Measurements from ENCODE around the gene KCNAB1. TPM values are rescaled to one million over a fixed set of nuclear protein-coding genes. Genes with fewer than 3 reads are reported as not detected.
"Not testable (repeated sequence)": the region's sequence is repeated elsewhere in the genome, so short reads cannot be mapped to it uniquely, and the experiment has no call there.

KCNAB1 gene
- total and polyA plus RNA-seq, 4 donors = 0.76 to 2.8 (median 1.0) TPM

DNA sequence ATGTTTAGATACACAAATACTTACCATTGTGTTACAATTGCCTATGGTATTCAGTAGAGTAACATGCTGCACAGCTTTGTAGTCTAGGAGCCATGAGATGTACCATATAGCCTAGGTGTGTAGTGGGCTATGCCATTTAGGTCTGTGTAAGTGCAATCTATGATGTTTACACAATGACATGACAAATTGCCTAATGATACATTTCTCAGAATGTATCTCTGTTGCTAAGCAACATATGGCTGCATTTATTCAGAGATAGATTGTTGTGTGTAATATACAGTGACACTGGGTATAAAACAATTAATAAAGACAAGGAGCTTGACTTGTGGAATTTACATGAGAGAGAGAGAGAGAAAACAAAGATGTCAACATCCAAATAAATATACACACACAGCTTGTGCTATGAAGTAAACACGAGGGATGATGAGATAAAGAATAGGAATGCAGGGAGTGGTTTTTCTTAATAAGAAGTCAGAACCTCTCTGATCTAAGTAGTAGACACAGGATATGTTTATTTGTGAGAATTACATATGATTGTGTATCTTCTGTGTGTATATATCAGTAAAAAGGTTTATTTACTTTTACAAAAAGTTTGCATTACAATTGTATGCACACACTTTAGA is 110.0 kb downstream of the KCNAB1 start:
- TF ChIP-seq CTCF (IDR thresholded peaks at IDR 0.05; ENCODE audit: low read depth, low read length, missing input control) (no peak), SP1 (IDR thresholded peaks at IDR 0.05) (no peak), NR2F2 (IDR thresholded peaks at IDR 0.05) (no peak), RAD21 (IDR thresholded peaks at IDR 0.05) (no peak), FOXA1 (IDR thresholded peaks at IDR 0.05) (no peak), GABPA (IDR thresholded peaks at IDR 0.05 in 1 of 2, conservative IDR thresholded peaks at IDR 0.05 in 1 of 2) (no peak), MAX (IDR thresholded peaks at IDR 0.05) (no peak), TAF1 (conservative IDR thresholded peaks at IDR 0.05) (no peak), YY1 (IDR thresholded peaks at IDR 0.05) (no peak), RXRA (IDR thresholded peaks at IDR 0.05) (no peak), EGR1 (IDR thresholded peaks at IDR 0.05; ENCODE audit: low read depth in 2 of 2) (no peak), JUND (IDR thresholded peaks at IDR 0.05) (no peak), REST (IDR thresholded peaks at IDR 0.05) (no peak), HNF4G (IDR thresholded peaks at IDR 0.05) (no peak), FOXA2 (IDR thresholded peaks at IDR 0.05) (no peak), HNF4A (conservative IDR thresholded peaks at IDR 0.05) (no peak)
- TF ChIP-seq, protein P1, sequence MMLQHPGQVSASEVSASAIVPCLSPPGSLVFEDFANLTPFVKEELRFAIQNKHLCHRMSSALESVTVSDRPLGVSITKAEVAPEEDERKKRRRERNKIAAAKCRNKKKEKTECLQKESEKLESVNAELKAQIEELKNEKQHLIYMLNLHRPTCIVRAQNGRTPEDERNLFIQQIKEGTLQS (IDR thresholded peaks at IDR 0.05) = no peak
- TF ChIP-seq, protein P2, sequence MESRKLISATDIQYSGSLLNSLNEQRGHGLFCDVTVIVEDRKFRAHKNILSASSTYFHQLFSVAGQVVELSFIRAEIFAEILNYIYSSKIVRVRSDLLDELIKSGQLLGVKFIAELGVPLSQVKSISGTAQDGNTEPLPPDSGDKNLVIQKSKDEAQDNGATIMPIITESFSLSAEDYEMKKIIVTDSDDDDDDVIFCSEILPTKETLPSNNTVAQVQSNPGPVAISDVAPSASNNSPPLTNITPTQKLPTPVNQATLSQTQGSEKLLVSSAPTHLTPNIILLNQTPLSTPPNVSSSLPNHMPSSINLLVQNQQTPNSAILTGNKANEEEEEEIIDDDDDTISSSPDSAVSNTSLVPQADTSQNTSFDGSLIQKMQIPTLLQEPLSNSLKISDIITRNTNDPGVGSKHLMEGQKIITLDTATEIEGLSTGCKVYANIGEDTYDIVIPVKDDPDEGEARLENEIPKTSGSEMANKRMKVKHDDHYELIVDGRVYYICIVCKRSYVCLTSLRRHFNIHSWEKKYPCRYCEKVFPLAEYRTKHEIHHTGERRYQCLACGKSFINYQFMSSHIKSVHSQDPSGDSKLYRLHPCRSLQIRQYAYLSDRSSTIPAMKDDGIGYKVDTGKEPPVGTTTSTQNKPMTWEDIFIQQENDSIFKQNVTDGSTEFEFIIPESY (IDR thresholded peaks at IDR 0.05) = no peak
- H3K9ac ChIP-seq (ENCODE audit: low read depth in 1 of 2, low read length in 2 of 2) = no peak overlapping the region
- no peaks in the 10 kb centered on the region for H3K9me3 ChIP-seq (ENCODE audit: control insufficient read depth in 4 of 4, low read length in 3 of 4)
- no peaks in the 10 kb centered on the region for H3K27me3 ChIP-seq (ENCODE audit: control insufficient read depth in 4 of 4, insufficient read depth in 4 of 4, low read length in 3 of 4)
- DNase-seq (ENCODE audit: low spot score) = no peak
- 45% methylated on average over 1 of the region's 1 CpG for WGBS
- no peak overlapping the region for H3K4me3 ChIP-seq (ENCODE audit: low read depth in 1 of 3, low read length in 3 of 3)
- no peaks in the 10 kb centered on the region for H3K36me3 ChIP-seq (ENCODE audit: control insufficient read depth in 4 of 4, insufficient read depth in 3 of 4, low read depth in 1 of 4, low read length in 3 of 4)
- no peaks in the 10 kb centered on the region for H3K4me1 ChIP-seq (ENCODE audit: control insufficient read depth in 4 of 4, insufficient read depth in 4 of 4, low read length in 3 of 4)
- H3K27ac ChIP-seq (ENCODE audit: low read depth in 1 of 2, low read length in 2 of 2) = no peak overlapping the region

- DNase-seq (ENCODE audit: low spot score); H3K36me3 ChIP-seq (ENCODE audit: control insufficient read depth in 4 of 4, insufficient read depth in 3 of 4, low read depth in 1 of 4, low read length in 3 of 4); H3K4me3 ChIP-seq (ENCODE audit: low read depth in 1 of 3, low read length in 3 of 3); H3K9me3 ChIP-seq (ENCODE audit: control insufficient read depth in 4 of 4, low read length in 3 of 4); H3K9ac ChIP-seq (ENCODE audit: low read depth in 1 of 2, low read length in 2 of 2); H3K27me3 ChIP-seq (ENCODE audit: control insufficient read depth in 4 of 4, insufficient read depth in 4 of 4, low read length in 3 of 4); H3K27ac ChIP-seq (ENCODE audit: low read depth in 1 of 2, low read length in 2 of 2); H3K4me1 ChIP-seq (ENCODE audit: control insufficient read depth in 4 of 4, insufficient read depth in 4 of 4, low read length in 3 of 4): not testable (repeated sequence)
These were observed 110.8 kb downstream of the KCNAB1 start for GRCh38 chr3:156231221-156231620.

Measured in liver (tissue), 9 donors.